GM21423 (cell line): ENCODE data around the gene KCNJ15.

Source experiments
- ATAC-seq: cut with Tn5 transposase; IDR thresholded peaks from one replicate; pipeline ENCODE4 v1.9.1; 2021; ENCODE audit warnings: mild to moderate bottlenecking, moderate library complexity; ENCODE audit not compliant: unreplicated experiment

The KCNJ15 gene

GRCh38 chr21:38267991-38268863 lies 11.4 kb downstream of the KCNJ15 start:
- ATAC-seq: no peak

DNA sequence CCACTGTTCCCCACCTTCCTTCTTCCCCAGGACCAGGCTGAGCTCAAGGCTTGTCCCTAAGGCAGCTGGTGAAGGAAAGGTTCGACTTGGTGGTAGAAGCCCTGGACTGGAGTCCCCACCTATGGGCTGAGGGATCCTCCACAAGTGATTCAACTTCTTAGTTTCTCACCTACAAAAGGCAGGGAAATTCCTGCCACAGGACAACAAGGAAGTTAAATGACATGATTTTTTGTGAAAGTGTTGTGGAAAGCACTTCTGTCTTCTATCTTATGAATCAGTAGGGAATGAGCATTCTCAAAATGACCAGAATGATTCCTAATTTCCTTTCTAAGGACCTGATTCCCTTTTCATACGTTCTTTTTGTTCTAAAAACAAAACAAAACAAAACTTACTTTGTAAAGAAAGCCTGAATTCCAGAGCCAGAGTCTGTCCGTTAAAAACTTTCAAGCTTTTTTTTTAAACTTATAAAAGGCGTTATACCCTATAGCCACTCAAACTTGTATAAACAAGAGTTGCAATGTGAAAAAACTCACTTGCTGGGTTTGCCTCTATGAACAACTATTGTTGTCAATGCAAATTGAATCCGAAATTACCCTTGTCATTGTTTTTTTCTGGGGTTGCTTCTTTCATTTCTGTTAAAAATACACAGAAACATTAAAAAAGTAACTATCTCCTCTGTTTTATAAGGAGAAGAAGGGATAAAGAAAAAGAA lies 12.2 kb downstream of the KCNJ15 start:
- ATAC-seq: peak; percentile 17

DNA sequence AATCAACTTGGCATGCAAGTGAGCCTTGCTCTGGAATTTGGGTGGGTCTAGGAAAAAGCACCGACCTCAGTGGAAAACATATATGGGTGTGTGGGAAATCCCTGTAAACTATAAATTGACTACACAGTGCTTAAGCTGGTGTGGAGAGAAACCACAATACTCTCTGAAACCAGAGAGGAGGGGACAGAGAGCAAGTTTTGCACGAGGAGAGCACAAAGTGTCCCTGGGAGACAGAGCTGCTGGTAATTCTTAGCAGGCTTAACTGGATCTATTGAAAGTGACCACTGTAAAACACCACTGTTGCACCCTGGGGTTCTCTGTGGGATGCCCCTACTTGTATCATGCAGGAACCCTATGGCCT lies 12.8 kb downstream of the KCNJ15 start:
- peak; percentile 71 for ATAC-seq

- no peak for ATAC-seq
These were observed 15.4 kb downstream of the KCNJ15 start for GRCh38 chr21:38272215-38272614.

DNA sequence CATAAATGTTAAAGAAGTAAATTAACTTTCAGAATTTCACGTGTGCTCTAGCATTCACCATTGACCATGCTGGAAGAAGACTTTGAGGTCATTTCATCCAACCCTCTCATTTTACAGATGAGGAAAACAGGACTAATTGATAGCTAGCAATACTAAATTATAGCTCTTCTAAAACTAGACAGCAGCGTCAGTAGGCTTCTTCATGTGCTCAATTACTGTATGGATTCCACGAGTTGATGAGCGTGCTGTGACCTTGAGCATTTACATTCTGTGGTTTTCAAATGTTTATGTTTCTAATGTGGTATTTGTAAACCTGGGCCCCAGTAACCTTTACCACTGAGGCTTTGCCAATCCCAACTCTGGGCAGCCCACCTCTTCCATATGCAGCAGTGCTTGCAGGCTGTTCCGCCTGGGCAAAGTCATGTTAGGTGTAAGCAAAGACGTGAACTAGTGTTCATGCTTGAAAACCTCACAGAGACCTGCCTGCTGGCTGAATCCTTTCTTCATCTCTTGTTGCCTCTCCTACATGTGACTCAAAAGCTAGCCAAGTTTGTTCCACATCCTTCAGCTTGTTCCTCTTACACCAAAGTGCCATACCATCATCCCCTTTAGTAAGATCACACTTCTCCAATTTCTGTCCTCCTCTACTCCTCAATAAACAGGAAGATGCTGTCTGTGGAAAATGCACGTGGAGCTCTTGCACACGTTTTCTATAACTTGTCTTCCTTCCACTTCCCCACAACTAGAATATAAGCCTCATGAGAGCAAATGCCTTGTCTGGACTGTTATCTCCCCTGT lies 17.2 kb downstream of the KCNJ15 start:
- no peak for ATAC-seq

DNA sequence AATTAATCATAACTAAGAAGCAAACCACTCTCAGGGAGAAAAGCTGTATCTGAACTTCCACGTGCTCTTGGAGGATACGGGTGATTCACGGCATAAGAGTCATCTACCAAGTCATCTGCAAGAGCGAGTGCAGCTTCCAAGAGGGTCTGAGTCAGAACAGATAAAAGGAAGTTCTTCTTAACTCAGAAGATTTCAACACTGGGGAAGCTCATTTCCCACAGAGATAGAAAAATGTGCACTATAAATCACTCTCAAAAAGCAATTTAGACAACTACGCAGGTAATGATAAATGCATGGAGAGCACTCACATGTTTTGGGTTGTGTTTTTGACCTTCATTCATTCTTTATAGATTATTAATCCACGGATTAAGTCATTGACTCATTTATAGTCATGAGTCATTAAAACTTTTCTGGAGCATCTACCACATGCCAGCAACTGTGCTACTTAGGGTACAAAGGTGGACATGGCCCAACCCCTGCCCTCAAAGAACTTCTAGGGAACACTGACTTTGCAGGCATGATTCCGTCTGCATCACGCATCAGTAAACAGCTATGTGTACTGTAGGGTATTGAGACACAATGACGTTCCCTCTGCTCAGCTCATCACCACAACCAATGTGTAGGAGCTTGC lies 20.8 kb downstream of the KCNJ15 start:
- no peak for ATAC-seq

DNA sequence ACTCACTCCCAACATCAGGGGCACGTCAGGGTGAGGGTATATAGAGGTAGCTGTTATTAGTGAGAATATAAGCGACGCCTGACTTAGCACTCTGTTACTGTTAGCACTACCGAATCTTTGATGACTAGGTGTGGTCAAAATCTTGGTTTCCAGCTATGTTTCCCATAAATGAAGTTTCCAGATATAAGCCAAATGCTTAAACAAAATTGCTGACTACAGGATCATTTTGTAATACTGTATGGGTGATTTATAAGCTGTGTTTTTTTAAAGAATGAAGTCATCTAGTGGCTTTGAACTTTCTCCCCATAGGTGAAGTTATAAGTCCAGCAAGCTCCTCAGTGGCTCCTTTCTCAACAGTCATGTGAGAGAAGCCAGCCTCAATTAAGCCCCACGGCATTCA lies 23.7 kb downstream of the KCNJ15 start:
- ATAC-seq: no peak

- ATAC-seq: no peak
These were observed 24.1 kb downstream of the KCNJ15 start for GRCh38 chr21:38280867-38281266.

- no peak for ATAC-seq
These were observed 26.1 kb downstream of the KCNJ15 start for GRCh38 chr21:38282921-38283320.

- no peak for ATAC-seq
These were observed 27.4 kb downstream of the KCNJ15 start for GRCh38 chr21:38284216-38284615.

GRCh38 chr21:38286739-38287471 lies 30.1 kb downstream of the KCNJ15 start:
- ATAC-seq: no peak

- ATAC-seq: no peak
These were observed 30.7 kb downstream of the KCNJ15 start for GRCh38 chr21:38287476-38287875.

- no peak for ATAC-seq
These were observed 33.1 kb downstream of the KCNJ15 start for GRCh38 chr21:38289705-38290485.

DNA sequence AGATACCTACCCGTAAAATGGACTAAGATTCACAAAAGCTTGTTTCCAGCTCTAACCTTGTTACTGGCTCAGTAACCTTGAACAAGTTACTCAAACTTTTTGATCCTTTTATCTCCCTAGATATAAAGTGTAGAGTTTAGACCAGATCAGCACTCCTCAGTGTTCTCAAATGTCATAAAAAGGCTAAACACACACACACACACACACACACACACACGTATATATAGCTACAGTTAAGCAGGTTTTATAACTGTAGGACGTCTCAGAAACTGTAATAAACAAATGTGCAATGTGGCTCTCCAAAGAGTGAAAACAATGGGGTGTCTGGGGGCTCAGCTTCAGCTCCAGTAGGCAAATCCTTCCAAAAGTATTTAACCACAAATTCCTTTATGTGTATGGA lies 34.0 kb downstream of the KCNJ15 start:
- no peak for ATAC-seq

- ATAC-seq: no peak
These were observed 35.1 kb downstream of the KCNJ15 start for GRCh38 chr21:38291874-38292273.

- no peak for ATAC-seq
These were observed 36.3 kb downstream of the KCNJ15 start for GRCh38 chr21:38293113-38293512.

DNA sequence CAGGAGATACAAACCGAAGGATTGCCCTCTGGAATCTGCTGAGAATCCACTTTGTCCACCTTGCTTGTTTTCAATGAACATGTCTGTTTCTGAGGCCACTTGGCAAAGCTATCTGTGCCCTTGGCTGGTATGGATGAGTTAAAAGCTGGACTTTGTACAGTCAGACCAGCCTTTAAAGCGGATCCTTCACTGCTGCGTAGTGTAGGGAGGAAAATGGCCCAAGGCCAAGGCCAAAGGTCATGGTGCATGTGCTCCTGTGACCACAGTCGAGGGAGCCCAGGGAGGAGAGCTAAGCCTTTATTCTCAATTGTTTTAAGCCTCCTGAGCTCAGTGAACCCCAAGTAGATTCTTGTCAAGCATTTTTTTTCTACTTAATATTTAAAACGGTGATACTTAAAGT lies 37.0 kb downstream of the KCNJ15 start:
- no peak for ATAC-seq

GRCh38 chr21:38294609-38295008 lies 37.8 kb downstream of the KCNJ15 start:
- no peak for ATAC-seq

DNA sequence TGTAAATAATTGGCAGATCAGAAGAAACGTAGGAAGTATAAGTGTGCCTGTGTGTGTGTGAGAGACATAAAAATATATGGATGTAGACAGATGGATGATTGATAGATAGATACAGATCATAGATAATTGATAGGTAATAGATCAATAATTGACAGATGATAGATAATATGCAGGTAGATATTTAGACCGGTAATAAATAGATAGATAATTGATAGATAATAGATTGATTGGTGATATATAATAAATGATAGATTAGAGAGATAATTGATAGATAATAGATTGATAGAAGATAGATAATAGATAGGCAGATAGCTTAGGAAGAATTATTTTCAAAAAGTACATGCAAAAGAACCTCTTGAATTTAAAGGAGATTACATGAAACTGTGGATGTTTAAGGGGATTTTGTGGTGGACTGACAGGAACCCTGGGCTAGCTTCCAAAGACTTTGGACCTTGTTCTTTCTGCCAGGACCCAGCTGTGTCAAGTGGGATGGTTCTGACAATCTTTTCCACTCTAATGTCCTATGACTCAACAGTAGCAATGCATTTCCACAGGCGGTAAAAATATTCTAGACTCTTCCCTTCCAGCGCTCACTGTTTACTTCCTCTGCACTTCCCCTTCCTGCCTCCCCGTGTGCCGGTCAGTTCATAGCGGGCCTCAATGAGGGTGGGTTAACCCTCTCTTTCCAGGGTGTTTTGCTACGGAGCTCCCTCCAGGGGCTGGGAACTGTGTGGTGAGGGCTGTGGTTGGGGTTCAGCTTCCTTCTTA lies 39.4 kb downstream of the KCNJ15 start:
- no peak for ATAC-seq
